HCT116 (cell line): ENCODE measurements around the gene PROS1. TPM values are rescaled to one million over a fixed set of nuclear protein-coding genes. Genes with fewer than 3 reads are reported as not detected.
A peak's percentile ranks its signal among the peaks of the same experiment; 100 is the strongest.

Experiments used
- ATAC-seq: fragments of 200-7000 bp; cut with Tn5 transposase; 2 replicates; pipeline ENCODE4 v1.9.1; 2020; ENCODE audit warnings: mild to moderate bottlenecking, moderate library complexity
- BruUV-seq: library from RNA; stranded (reverse); fragments of 400-500 nt; replicated peaks from 2 replicates; lab custom pipeline; 2021; lab: Mats Ljungman, UMichigan
- CTCF ChIA-PET: fragments of 300-600 bp; sonication (Branson Sonifier 250); formaldehyde crosslinking; loops from one replicate; lab custom pipeline; 2021; ENCODE audit warnings: antibody characterized with exemption; lab: Charles Lee
- POLR2A ChIA-PET: fragments of 300-600, 350-600 bp; sonication (Branson Sonifier 250); formaldehyde crosslinking; loops from one replicate; lab custom pipeline; 2021; ENCODE audit warnings: antibody characterized with exemption; lab: Charles Lee
- RAD21 ChIA-PET, 2 experiments: fragments of 300-600 bp; sonication (Branson Sonifier 250); formaldehyde crosslinking; loops; one replicate each; lab custom pipeline; 2023; ENCODE audit warnings: low total read pairs in 2 of 2; ENCODE audit not compliant: uncharacterized antibody in 2 of 2, unreplicated experiment in 2 of 2, low non-redundant PET in 1 of 2; lab: Charles Lee
- DNase-seq: peaks from one replicate; pipeline ENCODE4 v3.0.0-alpha.2; 2010; ENCODE audit warnings: low read depth, low spot score
- H2AFZ ChIP-seq: fragments of 200-600 bp; shearing (Covaris generic), sonication (generic); 2 replicates; pipeline ENCODE4 v1.6.1; 2017; ENCODE audit warnings: low read depth, mixed run types, mixed read lengths, antibody characterized with exemption, low read length; ENCODE audit not compliant: poor library complexity, severe bottlenecking
- H3K27ac ChIP-seq: 2 replicates; pipeline ENCODE4 v1.5.1; 2012; ENCODE audit warnings: low read depth, low read length
- H3K27me3 ChIP-seq: fragments of 200-600 bp; sonication (generic); 2 replicates; pipeline ENCODE4 v1.6.1; 2016; ENCODE audit warnings: mixed run types, low read length, mixed read lengths; ENCODE audit not compliant: insufficient read depth
- H3K36me3 ChIP-seq, 2 experiments: fragments of 200-500 bp in 1 of 2; fragments of 200-600 bp in 1 of 2; sonication (Bioruptor generic) in 1 of 2; sonication (generic) in 1 of 2; 2 replicates each; pipeline versions ENCODE4 v1.5.1 to v1.6.1; 2014 to 2016; ENCODE audit warnings: low read length in 2 of 2, inconsistent platforms in 1 of 2, mixed read lengths in 1 of 2, mixed run types in 1 of 2; ENCODE audit not compliant: insufficient read depth in 2 of 2, control insufficient read depth in 1 of 2
- H3K4me1 ChIP-seq, 2 experiments: fragments of 200-600 bp in 1 of 2; sonication (generic) in 1 of 2; 2 replicates each; pipeline versions ENCODE4 v1.5.1 to v1.6.1; 2012 to 2017; ENCODE audit warnings: low read length in 2 of 2, inconsistent platforms in 1 of 2, mild to moderate bottlenecking in 1 of 2, mixed read lengths in 1 of 2, mixed run types in 1 of 2, moderate library complexity in 1 of 2; ENCODE audit not compliant: insufficient read depth in 2 of 2, control insufficient read depth in 1 of 2
- H3K4me2 ChIP-seq: fragments of 200-600 bp; sonication (generic); 2 replicates; pipeline ENCODE4 v1.6.1; 2017; ENCODE audit warnings: mixed run types, low read length, mixed read lengths
- H3K4me3 ChIP-seq, 2 experiments: fragments of 200-600 bp in 1 of 2; sonication (generic) in 1 of 2; replicated peaks in 1 of 2; 2 replicates each; pipeline ENCODE4 v1.5.1; 2011 to 2016; ENCODE audit warnings: low read length in 2 of 2, control low read depth in 1 of 2, low read depth in 1 of 2, mild to moderate bottlenecking in 1 of 2, mixed read lengths in 1 of 2, mixed run types in 1 of 2
- H3K79me2 ChIP-seq: fragments of 200-600 bp; sonication (generic); 2 replicates; pipeline ENCODE4 v1.6.1; 2017; ENCODE audit warnings: mild to moderate bottlenecking, mixed run types, low read length, moderate library complexity, mixed read lengths; ENCODE audit not compliant: insufficient read depth
- H3K9ac ChIP-seq: fragments of 200-600 bp; sonication (generic); 2 replicates; pipeline ENCODE4 v1.6.1; 2016; ENCODE audit warnings: low read length, mixed read lengths
- H3K9me2 ChIP-seq: fragments of 200-600 bp; sonication (generic), shearing (Covaris generic); 2 replicates; pipeline ENCODE4 v1.6.1; 2017; ENCODE audit warnings: mixed run types, mild to moderate bottlenecking, moderate library complexity; ENCODE audit not compliant: insufficient read depth
- H3K9me3 ChIP-seq, 2 experiments: fragments of 200-500 bp in 1 of 2; fragments of 200-600 bp in 1 of 2; sonication (Bioruptor generic) in 1 of 2; sonication (generic) in 1 of 2; 2 replicates each; pipeline ENCODE4 v1.6.1; 2014 to 2017; ENCODE audit warnings: low read length in 2 of 2, mixed read lengths in 2 of 2, inconsistent platforms in 1 of 2, low read depth in 1 of 2, mild to moderate bottlenecking in 1 of 2, mixed run types in 1 of 2, moderate library complexity in 1 of 2; ENCODE audit not compliant: control insufficient read depth in 1 of 2, insufficient read depth in 1 of 2
- H4K20me1 ChIP-seq: fragments of 200-600 bp; sonication (generic), shearing (Covaris generic); 2 replicates; pipeline ENCODE4 v1.6.1; 2017; ENCODE audit warnings: mixed run types, mild to moderate bottlenecking, moderate library complexity; ENCODE audit not compliant: insufficient read depth
- CEBPB ChIP-seq: IDR thresholded peaks from 2 replicates; pipeline ENCODE4 v1.6.1; 2012; ENCODE audit warnings: low read depth
- JUND ChIP-seq: IDR thresholded peaks from 2 replicates; pipeline ENCODE4 v1.6.1; 2012
- MAX ChIP-seq: IDR thresholded peaks from 2 replicates; pipeline ENCODE4 v1.6.1; 2012
- POLR2A ChIP-seq: IDR thresholded peaks from 2 replicates; pipeline ENCODE4 v1.7.0; 2011; ENCODE audit warnings: borderline replicate concordance; ENCODE audit not compliant: insufficient read depth, insufficient read length; ENCODE audit errors: extremely low read depth
- POLR2AphosphoS5 ChIP-seq: IDR thresholded peaks from 2 replicates; pipeline ENCODE4 v1.6.1; 2011; ENCODE audit warnings: mild to moderate bottlenecking, low read depth, low read length, moderate library complexity
- SP1 ChIP-seq: IDR thresholded peaks from 2 replicates; pipeline ENCODE4 v1.6.1; 2012; ENCODE audit warnings: low read depth
- SRF ChIP-seq: IDR thresholded peaks from 2 replicates; pipeline ENCODE4 v1.6.1; 2012; ENCODE audit warnings: low read depth
- TCF7L2 ChIP-seq: IDR thresholded peaks from 2 replicates; pipeline ENCODE4 v1.7.0; 2011; ENCODE audit warnings: borderline replicate concordance, inconsistent platforms; ENCODE audit not compliant: insufficient read depth, insufficient read length; ENCODE audit errors: extremely low read depth
- YY1 ChIP-seq: IDR thresholded peaks from 2 replicates; pipeline ENCODE4 v1.6.1; 2011; ENCODE audit warnings: low read length, low read depth, moderate library complexity, mild to moderate bottlenecking; ENCODE audit not compliant: insufficient replicate concordance; ENCODE audit errors: extremely low read depth
- ZBTB33 ChIP-seq: IDR thresholded peaks from 2 replicates; pipeline ENCODE4 v1.6.1; 2011; ENCODE audit warnings: mild to moderate bottlenecking, low read length, moderate library complexity; ENCODE audit not compliant: insufficient replicate concordance; ENCODE audit errors: extremely low read depth
- intact Hi-C: fragments of 100-400 bp; cut with micrococcal nuclease; formaldehyde crosslinking; loops from 2 replicates; pipeline ENCODE4 v1.10.0; 2022
- total RNA-seq: library from RNA; stranded (reverse); gene quantifications from one replicate; pipeline ENCODE4 v1.2.1, GENCODE V29; 2021; ENCODE audit not compliant: unreplicated experiment

Gene PROS1
- total RNA-seq, 1 experiment from 2014 or later, result 9.6 TPM

DNA sequence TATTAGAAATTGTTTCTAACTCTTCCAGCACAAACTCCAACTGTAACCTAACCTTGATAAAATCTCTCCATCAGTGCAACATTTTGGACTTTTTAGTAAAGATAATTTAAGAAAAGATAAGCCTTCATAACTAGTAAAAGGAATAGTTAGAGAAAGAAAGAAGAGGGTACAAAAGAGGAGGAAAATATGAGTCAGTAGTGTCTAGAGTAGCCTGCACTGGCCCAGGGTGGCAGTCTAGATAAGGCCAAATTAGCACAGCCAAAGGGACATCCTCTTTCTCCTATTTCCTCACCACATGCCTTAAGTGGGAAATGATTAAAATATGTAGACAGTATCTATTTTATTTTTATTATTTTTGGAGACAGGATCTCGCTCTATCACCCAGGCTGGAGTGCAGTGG is 3.7 kb downstream of the PROS1 start:
- no peak for TF ChIP-seq POLR2AphosphoS5
- no peak for TF ChIP-seq CEBPB
- no peak for TF ChIP-seq SP1
- TF ChIP-seq YY1, result no peak
- no peak for TF ChIP-seq JUND
- TF ChIP-seq ZBTB33, result no peak
- TF ChIP-seq, all 23 proteins: peak for 0
- no peak overlapping the region for H3K9ac ChIP-seq
- ChIA-PET CTCF (no interaction called here), POLR2A (interaction anchor here (1.2 kb wide), 2 partner anchors 10 to 93 kb away, joined by 3 read pairs; partner anchors contain the start of genes ARL13B, DHFR2 and NSUN3), RAD21 (no interaction called here)
- H3K4me2 ChIP-seq, result peak overlapping the region; percentile 16; the same call in 1 of the 2 replicates
- H3K27ac ChIP-seq, result no peak overlapping the region
- no peaks in the 10 kb centered on the region for H3K9me2 ChIP-seq
- H3K36me3 ChIP-seq, result no peaks in the 10 kb centered on the region
- no peak for ATAC-seq
- BruUV-seq, result no TSS peak
- no peaks in the 10 kb centered on the region for H3K9me3 ChIP-seq
- intact Hi-C loops, result no loop called here
- DNase-seq, result no peak
- peaks cover 10 to 20% of the 10 kb centered on the region in 2 experiments for H3K4me1 ChIP-seq
- no peaks in the 10 kb centered on the region for H4K20me1 ChIP-seq
- no peaks in the 10 kb centered on the region for H3K79me2 ChIP-seq
- no peaks in the 10 kb centered on the region for H3K27me3 ChIP-seq
- H2AFZ ChIP-seq, result no peak overlapping the region
- H3K4me3 ChIP-seq, result no peak overlapping the region

GRCh38 chr3:93969443-93969842 is 4.3 kb downstream of the PROS1 start:
- peak; percentile 12 for DNase-seq

More at GRCh38 chr3:93969443-93969842, 4.3 kb downstream of the PROS1 start:
- CTCF ChIA-PET, result no interaction called here
- no peaks in the 10 kb centered on the region for H3K27me3 ChIP-seq
- RAD21 ChIA-PET, result no interaction called here
- no peaks in the 10 kb centered on the region for H3K9me2 ChIP-seq
- ATAC-seq, result no peak
- no peaks in the 10 kb centered on the region for H3K36me3 ChIP-seq
- H3K79me2 ChIP-seq, result no peaks in the 10 kb centered on the region
- BruUV-seq, result no TSS peak
- H3K4me2 ChIP-seq, result peak overlapping the region; percentile 16; the same call in 1 of the 2 replicates
- POLR2A ChIA-PET, result no interaction called here
- no peak overlapping the region for H3K9ac ChIP-seq
- intact Hi-C loops, result no loop called here
- H3K27ac ChIP-seq, result no peak overlapping the region
- H4K20me1 ChIP-seq, result no peaks in the 10 kb centered on the region
- H3K4me1 ChIP-seq, result peaks cover 10 to 20% of the 10 kb centered on the region in 2 experiments
- TF ChIP-seq POLR2AphosphoS5, result no peak
- TF ChIP-seq SP1, result no peak
- TF ChIP-seq ZBTB33, result no peak
- TF ChIP-seq TCF7L2, result no peak
- no peak for TF ChIP-seq MAX
- no peak for TF ChIP-seq SRF
- TF ChIP-seq POLR2A, result no peak
- no peak overlapping the region for H3K4me3 ChIP-seq
- no peak overlapping the region for H2AFZ ChIP-seq
- H3K9me3 ChIP-seq, result no peaks in the 10 kb centered on the region
